Transverse colon (tissue), 4 donors: Measurements from ENCODE around the gene PRKCH. TPM values are rescaled to one million over a fixed set of nuclear protein-coding genes. Genes with fewer than 3 reads are reported as not detected.
A peak's percentile ranks its signal among the peaks of the same experiment; 100 is the strongest.

Source experiments
- DNase-seq: peaks from one replicate; pipeline ENCODE4 v3.0.0-alpha.2; 2019
- H3K27ac ChIP-seq, 4 donors: fragments of 200-600 bp; sonication (generic); 2 replicates each; pipeline ENCODE4 v1.5.1; 2016 to 2018; ENCODE audit warnings: inconsistent platforms in 4 of 4
- H3K27me3 ChIP-seq: fragments of 200-600 bp; sonication (generic); 2 replicates; pipeline ENCODE4 v1.5.1; 2017; ENCODE audit warnings: inconsistent platforms
- H3K36me3 ChIP-seq, 4 donors: fragments of 200-600 bp; sonication (generic); 2 replicates each; pipeline ENCODE4 v1.5.1; 2017 to 2019; ENCODE audit warnings: inconsistent platforms in 4 of 4
- H3K4me1 ChIP-seq, 4 donors: fragments of 200-600 bp; sonication (generic); 2 replicates each; pipeline ENCODE4 v1.5.1; 2017 to 2020; ENCODE audit warnings: inconsistent platforms in 4 of 4
- H3K4me3 ChIP-seq, 4 donors: fragments of 200-600 bp; sonication (generic); 1 replicate in 1 of 4; 2 replicates in 3 of 4; pipeline versions ENCODE4 v1.5.1 to v1.6.1; 2017 to 2019; ENCODE audit warnings: inconsistent platforms in 4 of 4
- H3K9me3 ChIP-seq, 2 donors: fragments of 200-600 bp; sonication (generic); 2 replicates each; pipeline ENCODE4 v1.5.1; 2017 to 2019; ENCODE audit warnings: inconsistent platforms in 2 of 2
- CTCF ChIP-seq, 5 experiments: fragments of 200-600 bp in 3 of 5; fragments of 450-650 bp in 2 of 5; sonication (generic) in 3 of 5; IDR thresholded peaks; 1 replicate in 2 of 5; 2 replicates in 3 of 5; pipeline ENCODE4 v1.5.1; 2016 to 2017; ENCODE audit warnings: antibody characterized with exemption in 5 of 5, inconsistent platforms in 3 of 5, mild to moderate bottlenecking in 2 of 5, moderate library complexity in 1 of 5
- EP300 ChIP-seq: sonication (generic); formaldehyde crosslinking; IDR thresholded peaks from one replicate; pipeline ENCODE4 v1.6.1; 2017; ENCODE audit warnings: antibody characterized with exemption, low read depth
- POLR2A ChIP-seq: fragments of 450-650 bp; IDR thresholded peaks from one replicate; pipeline ENCODE4 v1.6.1; 2016; ENCODE audit warnings: antibody characterized with exemption, mild to moderate bottlenecking, moderate library complexity
- POLR2AphosphoS5 ChIP-seq, 3 donors: sonication (generic); formaldehyde crosslinking; IDR thresholded peaks; one replicate each; pipeline ENCODE4 v1.6.1; 2016; ENCODE audit warnings: antibody characterized with exemption in 3 of 3
- WGBS, 2 donors: methylation state at CpG; one replicate each; pipeline ENCODE4 v1.1.5; 2018; ENCODE audit warnings: low coverage in 1 of 2; 5-methylcytosine and 5-hydroxymethylcytosine counted together
- in situ Hi-C, 4 donors: fragments of 200-750 bp; cut with MboI; loops; one replicate each; pipeline versions ENCODE4 v1.15.0 to v1.15.1; 2017; ENCODE audit warnings: low sequenced_read_pairs in 3 of 4, low pct_ligation_motif_present in 1 of 4, low pct_unique_long_range_greater_than_20kb in 1 of 4
- intact Hi-C: fragments of 100-400 bp; cut with DNase I; formaldehyde crosslinking; loops from one replicate; pipeline ENCODE4 v1.15.1; 2023; ENCODE audit warnings: low total_unique reads
- total RNA-seq, 4 donors: library from RNA; depleted of rRNA; stranded (reverse); fragments of >200 nt; gene quantifications; one replicate each; pipeline ENCODE4 v1.1.0, GENCODE V29; 2016

Gene PRKCH
- total RNA-seq, 4 donors from 2014 or later, result 12.4 to 38.9 (median 27.0) TPM

- WGBS, 2 donors, result 48 to 68% methylated on average over 2 to 5 of the region's 5 CpGs
- no peaks in the 10 kb centered on the region for H3K36me3 ChIP-seq
- peak; percentile 58 for DNase-seq
- TF ChIP-seq CTCF (IDR thresholded peaks at IDR 0.05), result no peak
- peak in 1 of 3 donors; percentile 44 for TF ChIP-seq POLR2AphosphoS5 (IDR thresholded peaks at IDR 0.05)
- no peak for TF ChIP-seq EP300
- peak overlapping the region; percentile 14 to 60 (median 41) for H3K27ac ChIP-seq
- H3K4me1 ChIP-seq, result peaks cover 0 to 23% (median 14%) of the 10 kb centered on the region in 4 donors
- H3K4me3 ChIP-seq, result no peak overlapping the region
- no peaks in the 10 kb centered on the region for H3K9me3 ChIP-seq
- in situ Hi-C loops (no loop called here), intact Hi-C loops (no loop called here)
- H3K27me3 ChIP-seq, result no peaks in the 10 kb centered on the region
These were observed 264.5 kb downstream of the PRKCH start for GRCh38 chr14:61585598-61586543.

- no peak for DNase-seq
- Histone ChIP-seq H3K27me3 (no peaks in the 10 kb centered on the region), H3K4me1 (peaks cover 0 to 23% (median 14%) of the 10 kb centered on the region in 4 donors), H3K4me3 (no peak overlapping the region), H3K9me3 (no peaks in the 10 kb centered on the region), H3K36me3 (no peaks in the 10 kb centered on the region), H3K27ac (peak overlapping the region; percentile 28 to 60 (median 44))
- WGBS, 2 donors, result 25 to 69% methylated on average over 1 to 4 of the region's 4 CpGs
- intact Hi-C loops (no loop called here), in situ Hi-C loops (no loop called here)
- TF ChIP-seq CTCF (IDR thresholded peaks at IDR 0.05) (no peak), POLR2AphosphoS5 (IDR thresholded peaks at IDR 0.05) (no peak), EP300 (no peak), POLR2A (no peak)
These were observed 265.2 kb downstream of the PRKCH start for GRCh38 chr14:61586544-61587055.

GRCh38 chr14:61587081-61587713, 265.8 kb downstream of the PRKCH start:
- in situ Hi-C loops (no loop called here), intact Hi-C loops (no loop called here)
- Histone ChIP-seq H3K9me3 (no peaks in the 10 kb centered on the region), H3K4me1 (peaks cover 0 to 23% (median 14%) of the 10 kb centered on the region in 4 donors), H3K27me3 (no peaks in the 10 kb centered on the region), H3K36me3 (no peaks in the 10 kb centered on the region), H3K27ac (peak overlapping the region; percentile 28 to 60 (median 44)), H3K4me3 (no peak overlapping the region)
- TF ChIP-seq EP300, result no peak
- no peak for TF ChIP-seq POLR2A
- no peak for TF ChIP-seq CTCF (IDR thresholded peaks at IDR 0.05)
- TF ChIP-seq POLR2AphosphoS5 (IDR thresholded peaks at IDR 0.05), result no peak
- WGBS, 2 donors, result 31 to 91% methylated on average over 2 to 5 of the region's 5 CpGs
- no peak for DNase-seq

- DNase-seq, result no peak
- intact Hi-C loops, result no loop called here
These were observed 267.1 kb downstream of the PRKCH start for GRCh38 chr14:61588419-61588901.

More at GRCh38 chr14:61588419-61588901, 267.1 kb downstream of the PRKCH start:
- no peaks in the 10 kb centered on the region for H3K9me3 ChIP-seq
- H3K36me3 ChIP-seq, result no peaks in the 10 kb centered on the region
- H3K4me3 ChIP-seq, result no peak overlapping the region
- peaks cover 0 to 23% (median 14%) of the 10 kb centered on the region in 4 donors for H3K4me1 ChIP-seq
- H3K27ac ChIP-seq, result no peak overlapping the region
- no peaks in the 10 kb centered on the region for H3K27me3 ChIP-seq
- TF ChIP-seq POLR2AphosphoS5 (IDR thresholded peaks at IDR 0.05) (no peak), CTCF (IDR thresholded peaks at IDR 0.05) (no peak), EP300 (no peak), POLR2A (no peak)
- WGBS, 2 donors, result 80 to 85% methylated on average over 3 to 6 of the region's 6 CpGs
- in situ Hi-C loops, result no loop called here
